Measurements from ENCODE around the gene COBL.

DNA sequence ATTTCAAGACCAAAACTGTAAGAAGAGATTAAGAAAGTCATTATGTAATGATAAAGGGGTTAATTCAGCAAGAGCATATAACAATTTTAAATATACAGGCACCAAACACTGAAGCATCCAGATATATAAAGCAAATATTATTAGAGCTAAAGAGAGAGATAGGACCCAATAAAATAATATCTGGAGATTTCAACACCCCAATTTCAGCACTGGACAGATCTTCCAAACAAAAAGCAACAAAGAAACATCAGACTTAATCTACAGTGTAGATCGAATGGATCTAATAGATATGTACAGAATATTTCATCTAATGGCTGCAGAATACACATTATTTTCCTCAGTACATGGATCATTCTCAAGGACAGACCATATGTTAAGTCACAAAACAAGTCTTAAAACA is 151.3 kb downstream of the COBL start:
- TF ChIP-seq CTCF (conservative IDR thresholded peaks at IDR 0.05; ENCODE audit: low read depth, low read length): no peak
- TF ChIP-seq EZH2 (IDR thresholded peaks at IDR 0.05; ENCODE audit: low read length, unreplicated experiment): no peak

Measured in PC-3 (cell line).